HT1080 (cell line): Measurements from ENCODE around the gene AWAT2. TPM values are rescaled to one million over a fixed set of nuclear protein-coding genes. Genes with fewer than 3 reads are reported as not detected.
"Not testable (repeated sequence)": the region's sequence is repeated elsewhere in the genome, so short reads cannot be mapped to it uniquely, and the experiment has no call there.

Experiments used
- DNase-seq: peaks from one replicate; pipeline ENCODE4 v3.0.0-alpha.2; 2015; ENCODE audit warnings: low read depth
- small RNA-seq: library from RNA; depleted of rRNA; stranded (forward); fragments of <200 nt; gene quantifications from one replicate; pipeline ENCODE3, GENCODE V24; 2014
- total RNA-seq: library from RNA; depleted of rRNA; stranded (reverse); fragments of >200 nt; shearing (Covaris generic); gene quantifications from 2 replicates; pipeline ENCODE4 v1.2.3, GENCODE V29; 2014; rRNA removed

AWAT2 gene
- total RNA-seq, 1 experiment from 2014 or later: 0.19 TPM

DNA sequence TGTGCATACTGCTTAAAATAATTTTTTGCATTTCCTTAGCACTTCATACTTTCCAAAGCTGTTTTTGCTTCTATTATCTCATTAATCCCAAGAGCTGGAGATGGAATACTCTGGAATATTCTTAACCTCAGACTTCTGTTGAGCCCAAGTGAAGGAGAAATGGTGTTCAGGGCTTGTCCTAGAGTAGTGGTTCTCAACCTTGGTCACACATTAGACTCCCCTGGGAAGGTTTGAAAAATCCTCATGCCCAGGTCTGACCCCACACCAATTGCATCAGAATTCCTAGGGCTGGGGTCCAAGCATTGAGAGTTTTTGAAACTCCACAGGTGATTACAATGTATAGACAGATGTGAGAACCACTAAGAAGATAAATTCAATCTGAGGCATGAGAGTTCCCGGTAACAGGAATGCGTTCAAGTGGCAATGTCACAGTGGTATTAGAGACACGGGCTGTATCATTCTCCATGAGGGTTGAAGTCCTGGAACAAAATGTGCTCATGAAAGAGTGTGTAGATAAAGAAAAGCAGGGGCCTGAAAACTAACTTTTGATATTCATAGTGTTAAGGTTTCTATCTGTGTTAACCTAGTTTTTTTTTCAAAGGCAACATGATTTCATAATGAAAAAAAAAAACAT is 47.9 kb downstream of the AWAT2 start:
- no peak for DNase-seq

DNA sequence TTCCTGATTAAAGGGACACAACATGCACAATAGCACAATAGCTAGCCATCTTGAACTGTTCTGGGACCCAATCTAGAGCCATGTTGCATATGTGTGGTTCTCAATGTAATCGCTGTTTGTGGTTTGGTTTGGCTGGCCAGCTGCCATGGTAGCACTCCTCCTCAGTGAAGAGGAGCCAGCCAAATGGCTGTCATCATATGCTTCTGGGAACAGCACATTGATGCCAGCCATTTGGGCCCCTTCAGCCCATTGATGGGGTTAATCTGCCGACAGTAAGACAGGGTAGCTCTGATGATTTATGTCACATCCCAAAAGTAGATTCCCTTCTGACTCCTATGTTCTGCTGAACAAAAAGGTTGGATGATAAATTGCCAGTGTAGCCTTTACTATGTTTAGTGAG is 48.5 kb downstream of the AWAT2 start:
- DNase-seq: no peak

DNA sequence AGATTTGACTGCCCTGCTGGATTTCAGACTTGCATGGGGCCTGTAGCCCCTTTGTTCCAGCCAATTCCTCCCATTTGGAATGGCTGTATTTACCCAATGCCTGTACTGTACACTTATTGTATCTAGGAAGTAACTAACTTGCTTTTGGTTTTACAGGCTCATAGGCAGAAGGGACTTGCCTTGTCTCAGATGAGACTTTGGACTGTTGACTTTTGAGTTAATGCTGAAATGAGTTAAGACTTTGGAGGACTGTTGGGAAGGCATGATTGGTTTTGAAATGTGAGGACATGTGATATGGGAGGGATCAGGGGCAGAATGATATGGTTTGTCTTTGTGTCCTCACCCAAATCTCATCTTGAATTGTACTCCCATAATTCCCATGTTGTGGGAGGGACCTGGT is 51.4 kb downstream of the AWAT2 start:
- DNase-seq: not testable (repeated sequence)

DNA sequence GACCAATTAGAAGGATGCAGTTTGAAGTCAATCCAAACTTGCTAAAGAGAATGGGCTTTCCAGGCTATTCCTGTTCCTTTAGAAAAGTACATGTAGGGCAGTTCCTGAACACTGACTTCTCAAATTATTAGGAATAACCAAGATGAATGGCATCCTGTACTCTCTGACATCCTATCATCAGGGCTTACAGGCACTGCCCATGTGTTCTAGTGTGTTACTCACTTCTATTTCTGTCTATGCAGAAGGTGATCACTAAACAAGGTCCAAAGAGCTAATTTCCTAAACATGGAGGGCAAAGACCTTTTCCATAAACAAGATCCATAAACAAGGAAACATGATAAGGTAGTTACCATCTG is 53.6 kb downstream of the AWAT2 start:
- DNase-seq: no peak

DNA sequence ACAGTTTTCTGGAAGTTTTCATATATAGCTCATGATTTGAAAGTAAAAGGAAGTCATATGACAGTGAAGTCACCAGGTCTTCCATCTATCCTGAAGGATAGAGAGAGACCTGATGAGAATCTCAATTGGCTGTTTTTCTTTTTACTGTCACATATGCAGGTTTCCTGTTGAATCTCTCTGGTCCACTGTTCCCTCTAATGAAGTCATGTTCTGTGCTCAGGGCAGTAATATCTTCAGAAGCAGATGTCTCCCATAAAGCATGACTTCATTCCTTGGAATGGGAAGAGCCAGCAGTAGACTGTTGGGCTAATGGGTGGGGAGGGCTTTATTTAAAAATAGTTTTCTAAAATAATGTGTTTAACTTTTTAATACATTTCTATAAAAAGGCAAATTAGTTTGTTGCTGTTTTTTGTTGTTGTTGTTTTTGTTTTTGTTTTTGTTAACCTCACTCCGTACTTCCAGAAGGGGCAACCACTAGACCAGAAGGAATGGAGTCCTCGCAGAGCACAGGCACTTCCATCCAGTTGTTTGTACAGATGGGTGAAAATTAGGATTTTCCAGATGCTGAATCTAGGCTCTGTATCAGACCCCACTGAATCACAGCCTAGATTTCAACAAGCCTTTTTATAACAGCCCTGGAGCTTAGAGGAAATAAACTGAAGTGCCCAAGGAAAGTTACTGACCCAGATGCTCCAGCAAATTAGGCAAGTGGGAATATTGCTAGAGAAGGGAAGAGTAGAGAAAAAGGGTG is 54.2 kb downstream of the AWAT2 start:
- no peak for DNase-seq

DNA sequence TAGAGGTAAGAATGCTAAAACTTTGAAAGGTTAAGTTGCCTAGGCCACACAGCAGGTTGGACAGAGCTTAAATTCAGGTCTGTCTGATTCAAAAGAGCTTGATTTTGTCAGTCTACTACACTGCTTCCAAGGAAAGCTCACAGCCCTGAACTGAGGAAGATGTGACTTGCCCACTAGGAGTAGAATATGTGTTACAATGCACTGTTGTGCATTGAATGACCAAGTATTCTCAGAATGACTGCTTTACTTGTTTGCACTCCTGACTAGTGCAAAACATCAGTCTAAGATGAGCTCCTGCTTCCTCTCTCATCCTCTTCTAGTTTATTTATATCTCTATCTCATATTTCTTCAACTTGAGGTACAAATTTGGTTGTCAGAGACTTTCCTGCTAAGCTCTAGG is 56.2 kb downstream of the AWAT2 start:
- no peak for DNase-seq

DNA sequence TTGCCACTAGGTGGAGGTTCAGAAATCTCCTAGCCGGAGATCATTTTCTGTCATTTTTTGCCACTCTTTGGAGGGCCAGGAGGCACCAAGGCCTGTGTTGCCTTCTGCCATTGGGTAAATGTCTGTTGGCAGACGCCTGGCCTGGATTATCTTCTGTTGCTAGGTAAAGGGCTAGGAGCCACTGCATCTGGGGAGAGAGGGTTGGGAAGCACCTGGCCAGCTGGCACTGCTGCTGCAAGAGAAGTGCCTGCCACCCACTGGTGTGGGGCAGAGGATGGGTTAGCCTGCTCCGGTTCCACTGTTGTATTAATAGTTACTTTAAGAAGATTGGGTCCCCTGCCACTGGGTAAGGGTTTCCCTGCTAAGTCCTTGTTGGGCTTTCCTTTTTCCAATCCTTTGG is 58.1 kb downstream of the AWAT2 start:
- no peak for DNase-seq

Small RNA genes within 50 kb of the gene (small RNA-seq; reads per million reads assigned to genes)
- gene MIR676: not detected

Other genes starting within 250 kb of the AWAT2 start
- gene OTUD6A, start 12.5 kb upstream of the AWAT2 start, total RNA-seq: not detected in 2 replicates
- gene IGBP1, start 83.5 kb upstream of the AWAT2 start, total RNA-seq: 37.4 and 39.7 TPM in 2 replicates
- gene DGAT2L6, start 127.5 kb upstream of the AWAT2 start, total RNA-seq: not detected in 2 replicates
- not detected in 2 replicates for gene AWAT1, start 184.7 kb upstream of the AWAT2 start, total RNA-seq
- not detected in 2 replicates for gene P2RY4, start 210.3 kb upstream of the AWAT2 start, total RNA-seq
- not detected in 2 replicates for gene ARR3, start 218.4 kb upstream of the AWAT2 start, total RNA-seq
- gene RAB41, start 232.2 kb upstream of the AWAT2 start, total RNA-seq: not detected in 2 replicates
- gene PDZD11, start 240.0 kb upstream of the AWAT2 start, total RNA-seq: 59.2 and 68.4 TPM in 2 replicates
- 29.8 and 30.6 TPM in 2 replicates for gene KIF4A, start 240.2 kb upstream of the AWAT2 start, total RNA-seq